H9 (cell line): ENCODE results near the gene RSPRY1. TPM values are rescaled to one million over a fixed set of nuclear protein-coding genes. Genes with fewer than 3 reads are reported as not detected.

ENCODE experiments used
- DNase-seq: peaks from one replicate; pipeline ENCODE4 v3.0.0-alpha.2; 2017
- H2AFZ ChIP-seq: one replicate; pipeline ENCODE4 v1.6.1; 2013; ENCODE audit warnings: mild to moderate bottlenecking, low read length, control low read depth, moderate library complexity
- H2AK5ac ChIP-seq: 2 replicates; pipeline ENCODE4 v1.6.1; 2013; ENCODE audit warnings: low read length, control low read depth, mixed read lengths; ENCODE audit not compliant: insufficient read length
- H2BK120ac ChIP-seq: one replicate; pipeline ENCODE4 v1.6.1; 2013; ENCODE audit warnings: low read depth, mild to moderate bottlenecking, low read length, control low read depth, inconsistent platforms; ENCODE audit not compliant: poor library complexity, severe bottlenecking
- H2BK12ac ChIP-seq: 2 replicates; pipeline ENCODE4 v1.6.1; 2013; ENCODE audit warnings: low read length, control low read depth, mixed read lengths, low read depth; ENCODE audit not compliant: insufficient read length
- H2BK15ac ChIP-seq: 2 replicates; pipeline ENCODE4 v1.6.1; 2013; ENCODE audit warnings: low read depth, low read length, control low read depth
- H2BK20ac ChIP-seq: one replicate; pipeline ENCODE4 v1.6.1; 2013; ENCODE audit warnings: low read depth, mild to moderate bottlenecking, low read length, control low read depth, inconsistent platforms; ENCODE audit not compliant: poor library complexity, severe bottlenecking
- H2BK5ac ChIP-seq: 2 replicates; pipeline ENCODE4 v1.6.1; 2013; ENCODE audit warnings: low read length, control low read depth, mixed read lengths; ENCODE audit not compliant: insufficient read length
- H3K14ac ChIP-seq: 2 replicates; pipeline ENCODE4 v1.6.1; 2013; ENCODE audit warnings: low read length, control low read depth; ENCODE audit not compliant: insufficient read depth
- H3K18ac ChIP-seq: 2 replicates; pipeline ENCODE4 v1.6.1; 2013; ENCODE audit warnings: low read depth, mild to moderate bottlenecking, mixed read lengths, low read length, control low read depth; ENCODE audit not compliant: insufficient read length
- H3K23ac ChIP-seq: 2 replicates; pipeline ENCODE4 v1.6.1; 2013; ENCODE audit warnings: low read length, control low read depth, mixed read lengths, low read depth; ENCODE audit not compliant: insufficient read length
- H3K23me2 ChIP-seq: 2 replicates; pipeline ENCODE4 v1.6.1; 2013; ENCODE audit warnings: low read depth, mild to moderate bottlenecking, mixed read lengths, low read length, control low read depth; ENCODE audit not compliant: insufficient read length, poor library complexity, severe bottlenecking
- H3K27ac ChIP-seq: 2 replicates; pipeline ENCODE4 v1.5.1; 2013; ENCODE audit warnings: low read length, control low read depth, mixed read lengths, low read depth; ENCODE audit not compliant: insufficient read length
- H3K27me3 ChIP-seq: 2 replicates; pipeline ENCODE4 v1.6.1; 2013; ENCODE audit warnings: low read length, control low read depth, inconsistent platforms; ENCODE audit not compliant: insufficient read depth
- H3K4ac ChIP-seq: 2 replicates; pipeline ENCODE4 v1.6.1; 2013; ENCODE audit warnings: low read depth, mild to moderate bottlenecking, control low read depth, inconsistent platforms, low read length, moderate library complexity
- H3K4me1 ChIP-seq: 2 replicates; pipeline ENCODE4 v1.6.1; 2013; ENCODE audit warnings: low read length, control low read depth, inconsistent platforms; ENCODE audit not compliant: insufficient read depth
- H3K4me2 ChIP-seq: 2 replicates; pipeline ENCODE4 v1.6.1; 2013; ENCODE audit warnings: low read length, control low read depth, mixed read lengths; ENCODE audit not compliant: insufficient read length, insufficient read depth
- H3K56ac ChIP-seq: 2 replicates; pipeline ENCODE4 v1.6.1; 2013; ENCODE audit warnings: low read depth, mild to moderate bottlenecking, mixed read lengths, low read length, control low read depth; ENCODE audit not compliant: insufficient read length
- H3K79me1 ChIP-seq: 2 replicates; pipeline ENCODE4 v1.6.1; 2013; ENCODE audit warnings: low read depth, mild to moderate bottlenecking, moderate library complexity, low read length, control low read depth, inconsistent platforms; ENCODE audit not compliant: insufficient read depth, poor library complexity, severe bottlenecking
- H3K79me2 ChIP-seq: 2 replicates; pipeline ENCODE4 v1.6.1; 2013; ENCODE audit warnings: low read length, control low read depth, inconsistent platforms; ENCODE audit not compliant: insufficient read depth
- H3K9ac ChIP-seq: 2 replicates; pipeline ENCODE4 v1.6.1; 2013; ENCODE audit warnings: low read length, control low read depth, mixed read lengths; ENCODE audit not compliant: insufficient read length; ENCODE audit errors: extremely low read depth
- H3K9me3 ChIP-seq: one replicate; pipeline ENCODE4 v1.6.1; 2013; ENCODE audit warnings: low read depth, low read length, inconsistent platforms; ENCODE audit not compliant: control insufficient read depth
- H3T11ph ChIP-seq: one replicate; pipeline ENCODE4 v1.6.1; 2013; ENCODE audit warnings: mild to moderate bottlenecking, low read length, control low read depth, inconsistent platforms
- H4K20me1 ChIP-seq: one replicate; pipeline ENCODE4 v1.6.1; 2013; ENCODE audit not compliant: control insufficient read depth, insufficient read length, insufficient read depth
- H4K5ac ChIP-seq: 2 replicates; pipeline ENCODE4 v1.6.1; 2013; ENCODE audit warnings: low read depth, mild to moderate bottlenecking, mixed read lengths, low read length, control low read depth; ENCODE audit not compliant: insufficient read length
- H4K8ac ChIP-seq: replicated peaks from 2 replicates; pipeline ENCODE4 v1.6.1; 2013; ENCODE audit warnings: low read length, control low read depth, mixed read lengths, low read depth; ENCODE audit not compliant: insufficient read length
- H4K91ac ChIP-seq: 2 replicates; pipeline ENCODE4 v1.6.1; 2013; ENCODE audit warnings: low read depth, mild to moderate bottlenecking, moderate library complexity, mixed read lengths, low read length, control low read depth; ENCODE audit not compliant: insufficient read length
- H3K27ac Mint-ChIP-seq, 3 experiments: 2 replicates in 2 of 3; 3 replicates in 1 of 3; pipeline ENCODE4 v1.8.0; 2020 to 2021; ENCODE audit warnings: mixed read lengths in 3 of 3, mild to moderate bottlenecking in 1 of 3, moderate library complexity in 1 of 3
- H3K27me3 Mint-ChIP-seq: 2 replicates; pipeline ENCODE4 v1.8.0; 2021; ENCODE audit warnings: low read depth, mild to moderate bottlenecking, moderate library complexity, mixed read lengths
- H3K36me3 Mint-ChIP-seq, 3 experiments: 2 replicates in 2 of 3; 3 replicates in 1 of 3; pipeline ENCODE4 v1.8.0; 2020 to 2021; ENCODE audit warnings: low read depth in 3 of 3, mixed read lengths in 3 of 3; ENCODE audit not compliant: insufficient read depth in 1 of 3
- H3K4me1 Mint-ChIP-seq, 2 experiments: 2 replicates each; pipeline ENCODE4 v1.8.0; 2020; ENCODE audit warnings: mixed read lengths in 2 of 2
- H3K4me3 Mint-ChIP-seq, 2 experiments: 2 replicates in 1 of 2; 3 replicates in 1 of 2; pipeline ENCODE4 v1.8.0; 2020 to 2021; ENCODE audit warnings: mild to moderate bottlenecking in 2 of 2, mixed read lengths in 2 of 2, moderate library complexity in 1 of 2
- H3K9me3 Mint-ChIP-seq, 2 experiments: 2 replicates in 1 of 2; 3 replicates in 1 of 2; pipeline ENCODE4 v1.8.0; 2020; ENCODE audit warnings: mild to moderate bottlenecking in 2 of 2, mixed read lengths in 2 of 2, moderate library complexity in 1 of 2
- CTCF ChIP-seq: fragments of 200-600 bp; sonication (generic); conservative IDR thresholded peaks from 3 replicates; pipeline ENCODE4 v1.8.0; 2021; ENCODE audit warnings: antibody characterized with exemption, mild to moderate bottlenecking
- WGBS: extraction: QIAGEN DNeasy Blood & Tissue Kit; methylation state at CpG from one replicate; pipeline ENCODE4 v1.1.7; 2013; ENCODE audit warnings: missing lambda C conversion rate, low lambda C conversion rate, mixed read lengths; ENCODE audit not compliant: insufficient read length; ENCODE audit errors: extremely low coverage; 5-methylcytosine and 5-hydroxymethylcytosine counted together
- total RNA-seq: library from RNA; stranded (reverse); gene quantifications from 2 replicates; pipeline ENCODE4 v1.2.1, GENCODE V29; 2021

RSPRY1 gene
- total RNA-seq, 1 experiment from 2014 or later: 36.1 TPM

- H3K79me2 ChIP-seq: peaks cover 11% of the 10 kb centered on the region; the same call in 1 of the 2 replicates
- TF ChIP-seq CTCF: no peak
- no CpG with 5 or more reads among the region's 7 CpGs for WGBS
- H2BK15ac ChIP-seq: no peak overlapping the region
- H4K91ac ChIP-seq: no peak overlapping the region
- H4K8ac ChIP-seq: no peak overlapping the region
- H2AK5ac ChIP-seq: no peak overlapping the region
- no peak overlapping the region for H3K27ac ChIP-seq
- no peak overlapping the region for H2AFZ ChIP-seq
- no peak overlapping the region for H3K14ac ChIP-seq
- no peaks in the 10 kb centered on the region; the same call in 1 of the 2 replicates for H3K4me1 ChIP-seq
- no peak overlapping the region for H2BK20ac ChIP-seq
- DNase-seq: no peak
- H3K4me1 Mint-ChIP-seq: peaks cover 13 to 14% of the 10 kb centered on the region in 2 experiments
- H3K23me2 ChIP-seq: no peaks in the 10 kb centered on the region
- no peak overlapping the region for H3K4ac ChIP-seq
- H3K27me3 Mint-ChIP-seq: no peaks in the 10 kb centered on the region
- no peak overlapping the region for H3T11ph ChIP-seq
- no peaks in the 10 kb centered on the region for H3K9me3 Mint-ChIP-seq
- no peak overlapping the region for H3K9ac ChIP-seq
- H2BK120ac ChIP-seq: no peak overlapping the region
- no peak overlapping the region for H3K27ac Mint-ChIP-seq
- H3K18ac ChIP-seq: no peak overlapping the region
- no peak overlapping the region for H3K4me2 ChIP-seq
- H4K20me1 ChIP-seq: no peaks in the 10 kb centered on the region
- no peak overlapping the region for H4K5ac ChIP-seq
- H3K79me1 ChIP-seq: peaks cover 3% of the 10 kb centered on the region
- H3K56ac ChIP-seq: no peak overlapping the region
- no peak overlapping the region for H2BK12ac ChIP-seq
- no peak overlapping the region for H2BK5ac ChIP-seq
- no peak overlapping the region for H3K23ac ChIP-seq
- H3K4me3 Mint-ChIP-seq: no peak overlapping the region
- no peaks in the 10 kb centered on the region for H3K9me3 ChIP-seq
- no peaks in the 10 kb centered on the region for H3K27me3 ChIP-seq
- peaks cover 0 to 3% (median 0%) of the 10 kb centered on the region in 3 experiments; a peak in 1 of 7 replicates for H3K36me3 Mint-ChIP-seq
These were observed 6.8 kb downstream of the RSPRY1 start for GRCh38 chr16:57192720-57193486.
